Prostate gland (tissue), 2 donors: ENCODE data around the gene PTPRM.

Experiments used
- CTCF ChIP-seq, 4 experiments: fragments of 200-600 bp in 2 of 4; fragments of 450-650 bp in 2 of 4; sonication (generic) in 2 of 4; IDR thresholded peaks; 1 replicate in 3 of 4; 2 replicates in 1 of 4; pipeline ENCODE4 v1.5.1; 2016 to 2019; ENCODE audit warnings: antibody characterized with exemption in 4 of 4, mild to moderate bottlenecking in 2 of 4, moderate library complexity in 2 of 4
- POLR2A ChIP-seq: fragments of 450-650 bp; IDR thresholded peaks from one replicate; pipeline ENCODE4 v1.6.1; 2016; ENCODE audit warnings: antibody characterized with exemption, mild to moderate bottlenecking
- POLR2AphosphoS5 ChIP-seq: sonication (generic); formaldehyde crosslinking; IDR thresholded peaks from one replicate; pipeline ENCODE4 v1.6.1; 2017; ENCODE audit warnings: antibody characterized with exemption

- no peak for TF ChIP-seq POLR2A
- TF ChIP-seq CTCF (IDR thresholded peaks at IDR 0.05) = no peak
- no peak for TF ChIP-seq POLR2AphosphoS5
Observed at GRCh38 chr18:7657937-7658336, 90.8 kb downstream of the PTPRM start.
